Measurements from ENCODE around the gene ISYNA1. TPM values are rescaled to one million over a fixed set of nuclear protein-coding genes. Genes with fewer than 3 reads are reported as not detected.

Gene ISYNA1
- total and polyA plus RNA-seq, 2 of the 13 experiments (the other 11 are each of a cell fraction or from before 2014, with no cell fraction given) = 29.6 to 48.5 TPM

GRCh38 chr19:18388100-18388959, 49.6 kb downstream of the ISYNA1 start (continued):
- TF ChIP-seq ZNF609 (CRISPR knock-in tag; IDR thresholded peaks at IDR 0.05; ENCODE audit: borderline replicate concordance) (peak; percentile 74), ZNF124 (CRISPR knock-in tag; IDR thresholded peaks at IDR 0.05) (peak; percentile 53), ZMAT5 (CRISPR knock-in tag; IDR thresholded peaks at IDR 0.05; ENCODE audit: borderline replicate concordance, low read depth) (peak; percentile 87), REL (CRISPR knock-in tag; conservative IDR thresholded peaks at IDR 0.05) (peak; percentile 82), GATA4 (IDR thresholded peaks at IDR 0.05; ENCODE audit: borderline replicate concordance, low read depth) (no peak), PATZ1 (CRISPR knock-in tag; IDR thresholded peaks at IDR 0.05) (peak; percentile 37; the same call in 1 of the 2 replicates), SKIL (CRISPR knock-in tag; IDR thresholded peaks at IDR 0.05; ENCODE audit: borderline replicate concordance) (peak; percentile 81; the same call in 1 of the 2 replicates), MED1 (CRISPR knock-in tag; IDR thresholded peaks at IDR 0.05) (peak; percentile 88), SALL1 (CRISPR knock-in tag; IDR thresholded peaks at IDR 0.05) (no peak; the same call in 1 of the 2 replicates), MED13 (CRISPR knock-in tag; IDR thresholded peaks at IDR 0.05) (peak; percentile 91; the same call in 1 of the 2 replicates), NFYB (CRISPR knock-in tag; IDR thresholded peaks at IDR 0.05) (0 out of 2 replicates have a peak, but pooled peaks have one; percentile 3), HIC2 (CRISPR knock-in tag; IDR thresholded peaks at IDR 0.05; ENCODE audit: low read depth) (peak; percentile 74), MAFK (conservative IDR thresholded peaks at IDR 0.05 in 1 of 2, IDR thresholded peaks at IDR 0.05 in 1 of 2; ENCODE audit: low read length in 2 of 2) (no peak), KLF6 (CRISPR knock-in tag; IDR thresholded peaks at IDR 0.05) (no peak; the same call in 1 of the 2 replicates), ZNF670 (CRISPR knock-in tag; IDR thresholded peaks at IDR 0.05; ENCODE audit: borderline replicate concordance) (no peak), POLR2AphosphoS2 (IDR thresholded peaks at IDR 0.05; ENCODE audit: low read depth, low read length) (no peak)
